ENCODE results near the gene SH2D3A.
"Not testable (repeated sequence)": the region's sequence is repeated elsewhere in the genome, so short reads cannot be mapped to it uniquely, and the experiment has no call there.

SH2D3A gene

GRCh38 chr19:6779206-6779605 is 12.0 kb upstream of the SH2D3A start:
- no peak for DNase-seq (ENCODE audit: low read depth, low spot score)

GRCh38 chr19:6778386-6778785 is 11.2 kb upstream of the SH2D3A start:
- no peak overlapping the region for H3K4me3 ChIP-seq (ENCODE audit: low read depth, low read length)
- CTCF ChIA-PET, result no interaction called here
- no peak for DNase-seq (ENCODE audit: low read depth, low spot score)
- POLR2A ChIA-PET, result no interaction called here
- TF ChIP-seq CTCF (IDR thresholded peaks at IDR 0.05; ENCODE audit: insufficient read depth, low read length, missing control alignments), result no peak

More at GRCh38 chr19:6779206-6779605, 12.0 kb upstream of the SH2D3A start:
- no peak overlapping the region for H3K4me3 ChIP-seq (ENCODE audit: low read depth, low read length)
- ChIA-PET CTCF (no interaction called here), POLR2A (no interaction called here)
- TF ChIP-seq CTCF (IDR thresholded peaks at IDR 0.05; ENCODE audit: insufficient read depth, low read length, missing control alignments), result no peak

- POLR2A ChIA-PET, result no interaction called here
- CTCF ChIA-PET, result no interaction called here
- TF ChIP-seq CTCF (IDR thresholded peaks at IDR 0.05; ENCODE audit: insufficient read depth, low read length, missing control alignments), result no peak
- H3K4me3 ChIP-seq (ENCODE audit: low read depth, low read length), result no peak overlapping the region
- DNase-seq (ENCODE audit: low read depth, low spot score), result no peak
Measured at GRCh38 chr19:6777434-6777833, 10.2 kb upstream of the SH2D3A start.

GRCh38 chr19:6776999-6777398 is 9.8 kb upstream of the SH2D3A start:
- TF ChIP-seq CTCF (IDR thresholded peaks at IDR 0.05; ENCODE audit: insufficient read depth, low read length, missing control alignments), result no peak
- ChIA-PET POLR2A (no interaction called here), CTCF (no interaction called here)
- H3K4me3 ChIP-seq (ENCODE audit: low read depth, low read length), result no peak overlapping the region
- DNase-seq (ENCODE audit: low read depth, low spot score), result no peak

GRCh38 chr19:6776045-6776444 is 8.8 kb upstream of the SH2D3A start:
- H3K4me3 ChIP-seq (ENCODE audit: low read depth, low read length); DNase-seq (ENCODE audit: low read depth, low spot score); POLR2A ChIA-PET; CTCF ChIA-PET: not testable (repeated sequence)

- CTCF ChIA-PET, result no interaction called here
- H3K4me3 ChIP-seq (ENCODE audit: low read depth, low read length), result no peak overlapping the region
- POLR2A ChIA-PET, result no interaction called here
Measured at GRCh38 chr19:6774821-6775707, 7.8 kb upstream of the SH2D3A start.

More at GRCh38 chr19:6774821-6775707, 7.8 kb upstream of the SH2D3A start:
- no peak for TF ChIP-seq CTCF (IDR thresholded peaks at IDR 0.05; ENCODE audit: insufficient read depth, low read length, missing control alignments)
- DNase-seq (ENCODE audit: low read depth, low spot score), result no peak
